Measurements from ENCODE around the gene DGLUCY. TPM values are rescaled to one million over a fixed set of nuclear protein-coding genes. Genes with fewer than 3 reads are reported as not detected.

DGLUCY gene
- total and polyA plus RNA-seq, 2 of the 13 experiments (the other 11 are each of a cell fraction or from before 2014, with no cell fraction given), result 14.8 to 36.3 TPM

- TF ChIP-seq ZNF318 (CRISPR knock-in tag; IDR thresholded peaks at IDR 0.05), result no peak
- TF ChIP-seq ATM (IDR thresholded peaks at IDR 0.05; ENCODE audit: borderline replicate concordance), result no peak
- no peak for TF ChIP-seq ATAD3A (CRISPR knock-in tag; IDR thresholded peaks at IDR 0.05)
- TF ChIP-seq ZNF720 (CRISPR knock-in tag; IDR thresholded peaks at IDR 0.05), result no peak
- TF ChIP-seq MED1 (CRISPR knock-in tag; IDR thresholded peaks at IDR 0.05), result no peak
- no peak for TF ChIP-seq RFXAP (CRISPR knock-in tag; IDR thresholded peaks at IDR 0.05; ENCODE audit: borderline replicate concordance)
These were observed 120.9 kb downstream of the DGLUCY start (continued) for GRCh38 chr14:91234791-91235114.

GRCh38 chr14:91235841-91236240 is 122.0 kb downstream of the DGLUCY start:
- no peak for TF ChIP-seq PTBP1 (IDR thresholded peaks at IDR 0.05; ENCODE audit: low read depth, low read length, poor library complexity, severe bottlenecking)
- 0 out of 2 replicates have a peak, but pooled peaks have one; percentile 28 for TF ChIP-seq USF2 (IDR thresholded peaks at IDR 0.05; ENCODE audit: low read depth, low read length)
- TF ChIP-seq USF2 (CRISPR knock-in tag; IDR thresholded peaks at IDR 0.05; ENCODE audit: borderline replicate concordance), result no peak
- Histone ChIP-seq H4K20me1 (ENCODE audit: insufficient read depth, low read length) (no peaks in the 10 kb centered on the region), H3K9me3 (ENCODE audit: low read length) (no peaks in the 10 kb centered on the region), H3K4me1 (ENCODE audit: insufficient read depth, low read length) (peaks cover 10% of the 10 kb centered on the region), H3K79me2 (ENCODE audit: insufficient read depth, low read length) (no peaks in the 10 kb centered on the region), H2AFZ (ENCODE audit: low read length) (no peak overlapping the region), H3K4me2 (ENCODE audit: low read depth, low read length) (0 out of 2 replicates have a peak overlapping the region, but pooled peaks have one; percentile 2), H3K9ac (ENCODE audit: insufficient read depth, low read depth, low read length) (no peak overlapping the region), H3K36me3 (replicated peaks in 1 of 2; ENCODE audit: control insufficient read depth in 1 of 2, insufficient read depth in 2 of 2, low read length in 2 of 2) (no peaks in the 10 kb centered on the region), H3K4me3 (replicated peaks in 1 of 3; ENCODE audit: insufficient read depth in 1 of 3, low read depth in 2 of 3, low read length in 3 of 3) (no peak overlapping the region), H3K27ac (ENCODE audit: extremely low read length, insufficient read depth, low read length) (no peak overlapping the region), H3K27me3 (ENCODE audit: control insufficient read depth in 1 of 2, insufficient read depth in 2 of 2, low read length in 2 of 2) (peaks cover 0 to 2% of the 10 kb centered on the region in 2 experiments; a peak in 2 of 5 replicates)
- no TSS peak for BruUV-seq (replicated peaks)
- 34% methylated on average over 7 of the region's 7 CpGs for WGBS (ENCODE audit: low lambda C conversion rate)
- intact Hi-C loops (cut with micrococcal nuclease; ENCODE audit: unreplicated experiment), result no loop called here
- FAIRE-seq, result no peak
- CTCF ChIA-PET (ENCODE audit: low intra/inter-chr PET ratio, low total read pairs), result no interaction called here
- ATAC-seq, result peak; percentile 48
- POLR2A ChIA-PET, result no interaction called here
- in situ Hi-C loops (cut with HindIII; ENCODE audit: extremely low pct_ligation_motif_present, low pct_unique_long_range_greater_than_20kb), result no loop called here
- peak; percentile 14 for DNase-seq (ENCODE audit: low spot score)

All from HepG2 (cell line).